Measurements from ENCODE around the gene LRMDA. TPM values are rescaled to one million over a fixed set of nuclear protein-coding genes. Genes with fewer than 3 reads are reported as not detected.

The LRMDA gene
- total and polyA plus RNA-seq, 2 donors (not counting 3 experiments of a cell fraction or from before 2014, with no cell fraction given): 9.7 to 18.0 TPM

- H4K20me1 ChIP-seq (replicated peaks; ENCODE audit: control insufficient read depth, extremely low read depth, insufficient read depth, low read length): no peaks in the 10 kb centered on the region
- H3K9ac ChIP-seq (replicated peaks; ENCODE audit: extremely low read depth, insufficient read depth, low read length): no peak overlapping the region
- H3K4me3 ChIP-seq (replicated peaks in 1 of 3; ENCODE audit: insufficient read depth in 1 of 3, low read depth in 1 of 3, low read length in 3 of 3): no peak overlapping the region
- no TSS peak for BruUV-seq (replicated peaks)
- FAIRE-seq (no peak), DNase-seq (ENCODE audit: low read depth, low spot score) (no peak)
- dilution Hi-C loops (cut with MboI; ENCODE audit: extremely low pct_ligation_motif_present, low sequenced_read_pairs): no loop called here
- no peaks in the 10 kb centered on the region for H3K36me3 ChIP-seq (ENCODE audit: control insufficient read depth in 2 of 2, extremely low read depth in 1 of 2, insufficient read depth in 2 of 2, low read length in 2 of 2)
- H3K9me3 ChIP-seq (replicated peaks; ENCODE audit: control insufficient read depth, insufficient read depth, low read length): no peaks in the 10 kb centered on the region
- H3K4me1 ChIP-seq (ENCODE audit: control insufficient read depth, extremely low read depth, insufficient read depth, low read length): no peaks in the 10 kb centered on the region
- no peak overlapping the region for H3K27ac ChIP-seq (ENCODE audit: insufficient read depth, low read depth, low read length)
- ChIA-PET POLR2A (no interaction called here), CTCF (interaction anchor here (1.0 kb wide), 1 partner anchor 11 kb away, joined by 3 read pairs; no protein-coding TSS in a partner anchor)
- H3K9me1 ChIP-seq (replicated peaks; ENCODE audit: control insufficient read depth, extremely low read depth, insufficient read depth, low read length): no peaks in the 10 kb centered on the region
- intact Hi-C loops (cut with micrococcal nuclease): no loop called here
- H3K4me2 ChIP-seq (ENCODE audit: insufficient read depth, low read length): no peak overlapping the region
- no peaks in the 10 kb centered on the region for H3K27me3 ChIP-seq (ENCODE audit: control insufficient read depth in 2 of 2, insufficient read depth in 2 of 2, low read length in 2 of 2)
- no peak overlapping the region for H2AFZ ChIP-seq (ENCODE audit: low read depth, low read length)
- H3K79me2 ChIP-seq (ENCODE audit: control insufficient read depth, insufficient read depth, low read length): no peaks in the 10 kb centered on the region
- no peak for TF ChIP-seq MYC (IDR thresholded peaks at IDR 0.05; ENCODE audit: low read depth, low read length)
- no peak for TF ChIP-seq JUN (IDR thresholded peaks at IDR 0.05; ENCODE audit: borderline replicate concordance, insufficient read depth, insufficient read length, low read depth)
- no peak for TF ChIP-seq GATA2 (IDR thresholded peaks at IDR 0.05; ENCODE audit: insufficient read depth, insufficient read length, low read depth, low read length)
- no peak for TF ChIP-seq CTCF (IDR thresholded peaks at IDR 0.05; ENCODE audit: extremely low read depth in 1 of 2, insufficient read depth in 1 of 2, low read depth in 1 of 2, low read length in 2 of 2)
- no peak for TF ChIP-seq POLR2A (IDR thresholded peaks at IDR 0.05; ENCODE audit: low read depth, low read length)
- no peak for TF ChIP-seq FOS (IDR thresholded peaks at IDR 0.05; ENCODE audit: borderline replicate concordance, insufficient read depth, low read length)
- TF ChIP-seq EZH2 (IDR thresholded peaks at IDR 0.05; ENCODE audit: borderline replicate concordance, low read depth, low read length, severe bottlenecking): no peak
- no peak for TF ChIP-seq MAX (IDR thresholded peaks at IDR 0.05; ENCODE audit: insufficient read depth, insufficient read length)
- TF ChIP-seq POLR2AphosphoS5 (IDR thresholded peaks at IDR 0.05; ENCODE audit: insufficient read depth, low read depth, low read length): no peak
Measured at GRCh38 chr10:76190634-76191270, 759.3 kb downstream of the LRMDA start.
